CD4-positive, alpha-beta T cell (primary cell): ENCODE data around the gene CDH4. TPM values are rescaled to one million over a fixed set of nuclear protein-coding genes. Genes with fewer than 3 reads are reported as not detected.

ENCODE experiments used
- ATAC-seq: fragments of 200-7000 bp; cut with Tn5 transposase; one replicate; pipeline ENCODE4 v1.10.0; 2022; ENCODE audit warnings: mild to moderate bottlenecking; ENCODE audit not compliant: poor library complexity
- CTCF ChIA-PET: fragments of 350-600 bp; sonication (Branson Sonifier 250); formaldehyde crosslinking; loops from one replicate; lab custom pipeline; 2021; ENCODE audit warnings: antibody characterized with exemption, inconsistent platforms; lab: Charles Lee
- POLR2A ChIA-PET: fragments of 350-600 bp; sonication (Branson Sonifier 250); formaldehyde crosslinking; loops from one replicate; lab custom pipeline; 2021; ENCODE audit warnings: antibody characterized with exemption, inconsistent platforms; lab: Charles Lee
- DNase-seq, 14 experiments: peaks; one replicate each; pipeline ENCODE4 v3.0.0-alpha.2; 2013 to 2020; ENCODE audit warnings: mixed read lengths in 2 of 14
- H3K27ac ChIP-seq, 2 donors: one replicate each; pipeline versions ENCODE4 v1.5.1 to v1.7.0; 2013; ENCODE audit warnings: low read length in 2 of 2, low read depth in 1 of 2, mild to moderate bottlenecking in 1 of 2
- H3K27me3 ChIP-seq, 2 experiments: 1 replicate in 1 of 2; 2 replicates in 1 of 2; pipeline versions ENCODE4 v1.6.1 to v1.7.0; 2013; ENCODE audit warnings: low read length in 2 of 2, control low read depth in 1 of 2, mild to moderate bottlenecking in 1 of 2, moderate library complexity in 1 of 2; ENCODE audit not compliant: insufficient read depth in 2 of 2, control insufficient read depth in 1 of 2
- H3K36me3 ChIP-seq: one replicate; pipeline ENCODE4 v1.6.1; 2013; ENCODE audit warnings: low read length, control low read depth; ENCODE audit not compliant: insufficient read depth
- H3K4me1 ChIP-seq: one replicate; pipeline ENCODE4 v1.6.1; 2013; ENCODE audit warnings: low read length, control low read depth; ENCODE audit not compliant: insufficient read depth
- H3K4me3 ChIP-seq: one replicate; pipeline ENCODE4 v1.5.1; 2013; ENCODE audit warnings: mild to moderate bottlenecking, low read length, moderate library complexity
- H3K9me3 ChIP-seq, 2 experiments: 1 replicate in 1 of 2; 2 replicates in 1 of 2; pipeline versions ENCODE4 v1.6.1 to v1.7.0; 2013; ENCODE audit warnings: low read length in 2 of 2, mild to moderate bottlenecking in 2 of 2, control low read depth in 1 of 2, moderate library complexity in 1 of 2; ENCODE audit not compliant: control insufficient read depth in 1 of 2, insufficient read depth in 1 of 2
- H3K27ac Mint-ChIP-seq: one replicate; pipeline ENCODE4 v1.8.0; 2020; ENCODE audit warnings: mixed read lengths
- H3K27me3 Mint-ChIP-seq: one replicate; pipeline ENCODE4 v1.8.0; 2021; ENCODE audit warnings: mixed read lengths
- H3K36me3 Mint-ChIP-seq: one replicate; pipeline ENCODE4 v1.8.0; 2021; ENCODE audit warnings: low read depth, mixed read lengths
- H3K4me1 Mint-ChIP-seq: one replicate; pipeline ENCODE4 v1.8.0; 2021; ENCODE audit warnings: low read depth, mixed read lengths
- H3K4me3 Mint-ChIP-seq: one replicate; pipeline ENCODE4 v1.8.0; 2020; ENCODE audit warnings: mild to moderate bottlenecking, mixed read lengths
- H3K9me3 Mint-ChIP-seq: one replicate; pipeline ENCODE4 v1.8.0; 2020; ENCODE audit warnings: mixed read lengths
- intact Hi-C, 2 experiments: fragments of 100-400 bp; cut with DNase I in 1 of 2; cut with micrococcal nuclease in 1 of 2; formaldehyde crosslinking; loops; one replicate each; pipeline versions ENCODE4 v1.15.1 to v1.9.0; 2023 to 2025; cut with DNase I, micrococcal nuclease
- total RNA-seq, 174 experiments: library from RNA in 2 of 174; stranded (reverse) in 2 of 174; gene quantifications; one replicate each; pipeline ENCODE4 v1.2.3 and lab custom pipeline; 2021 to 2026
- TF ChIP-seq, protein P1 (sequence below): fragments of 200-600 bp; IDR thresholded peaks from one replicate; pipeline ENCODE4 v1.8.0; 2022; ENCODE audit warnings: antibody characterized with exemption, mild to moderate bottlenecking

The CDH4 gene
- total RNA-seq, 2 experiments from 2014 or later = 0.11 TPM

DNA sequence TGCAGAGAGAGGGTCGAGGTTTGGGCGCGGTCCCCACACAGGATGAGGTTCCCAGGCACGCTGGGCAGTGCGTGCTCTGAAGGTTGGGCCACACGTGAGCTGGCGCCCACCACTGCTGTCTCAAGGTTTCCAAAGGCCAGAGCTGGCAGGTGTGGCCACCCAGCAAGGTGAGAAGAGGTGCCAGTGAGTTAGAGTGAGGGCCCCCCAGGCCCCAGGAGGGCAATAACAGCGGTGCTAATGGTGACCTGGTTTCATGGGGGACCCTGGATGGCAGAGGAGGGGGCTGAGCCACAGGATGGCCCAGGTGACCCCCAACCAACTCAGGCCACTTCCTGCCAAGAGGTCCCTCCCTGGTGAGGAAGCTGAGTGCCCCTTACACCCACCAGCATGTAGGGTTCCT, 628.6 kb downstream of the CDH4 start:
- Histone ChIP-seq H3K4me3 (no peak overlapping the region), H3K36me3 (no peaks in the 10 kb centered on the region), H3K4me1 (no peaks in the 10 kb centered on the region), H3K27me3 (peaks cover 0 to 4% of the 10 kb centered on the region in 2 experiments), H3K27ac (no peak overlapping the region), H3K9me3 (peaks cover 0 to 41% of the 10 kb centered on the region in 2 experiments)
- Mint-ChIP-seq H3K4me1 (no peaks in the 10 kb centered on the region), H3K36me3 (no peaks in the 10 kb centered on the region), H3K27ac (no peak overlapping the region), H3K4me3 (no peak overlapping the region), H3K9me3 (no peaks in the 10 kb centered on the region), H3K27me3 (no peaks in the 10 kb centered on the region)
- intact Hi-C loops = no loop called here
- no peak for DNase-seq
- no peak for ATAC-seq
- TF ChIP-seq, protein P1, sequence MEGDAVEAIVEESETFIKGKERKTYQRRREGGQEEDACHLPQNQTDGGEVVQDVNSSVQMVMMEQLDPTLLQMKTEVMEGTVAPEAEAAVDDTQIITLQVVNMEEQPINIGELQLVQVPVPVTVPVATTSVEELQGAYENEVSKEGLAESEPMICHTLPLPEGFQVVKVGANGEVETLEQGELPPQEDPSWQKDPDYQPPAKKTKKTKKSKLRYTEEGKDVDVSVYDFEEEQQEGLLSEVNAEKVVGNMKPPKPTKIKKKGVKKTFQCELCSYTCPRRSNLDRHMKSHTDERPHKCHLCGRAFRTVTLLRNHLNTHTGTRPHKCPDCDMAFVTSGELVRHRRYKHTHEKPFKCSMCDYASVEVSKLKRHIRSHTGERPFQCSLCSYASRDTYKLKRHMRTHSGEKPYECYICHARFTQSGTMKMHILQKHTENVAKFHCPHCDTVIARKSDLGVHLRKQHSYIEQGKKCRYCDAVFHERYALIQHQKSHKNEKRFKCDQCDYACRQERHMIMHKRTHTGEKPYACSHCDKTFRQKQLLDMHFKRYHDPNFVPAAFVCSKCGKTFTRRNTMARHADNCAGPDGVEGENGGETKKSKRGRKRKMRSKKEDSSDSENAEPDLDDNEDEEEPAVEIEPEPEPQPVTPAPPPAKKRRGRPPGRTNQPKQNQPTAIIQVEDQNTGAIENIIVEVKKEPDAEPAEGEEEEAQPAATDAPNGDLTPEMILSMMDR = no peak
- ChIA-PET CTCF (no interaction called here), POLR2A (no interaction called here)

GRCh38 chr20:61881416-61881815, 629.4 kb downstream of the CDH4 start:
- ATAC-seq = no peak
- intact Hi-C loops = no loop called here
- Histone ChIP-seq H3K27me3 (peaks cover 0 to 4% of the 10 kb centered on the region in 2 experiments), H3K4me3 (no peak overlapping the region), H3K4me1 (no peaks in the 10 kb centered on the region), H3K9me3 (peaks cover 0 to 41% of the 10 kb centered on the region in 2 experiments), H3K27ac (no peak overlapping the region), H3K36me3 (no peaks in the 10 kb centered on the region)
- DNase-seq = no peak
- CTCF ChIA-PET = no interaction called here
- H3K4me1 Mint-ChIP-seq = no peaks in the 10 kb centered on the region
- H3K27ac Mint-ChIP-seq = no peak overlapping the region
- POLR2A ChIA-PET = no interaction called here
- H3K27me3 Mint-ChIP-seq = no peaks in the 10 kb centered on the region
- no peak overlapping the region for H3K4me3 Mint-ChIP-seq
- no peaks in the 10 kb centered on the region for H3K36me3 Mint-ChIP-seq
- H3K9me3 Mint-ChIP-seq = no peaks in the 10 kb centered on the region
- TF ChIP-seq, protein P1 = no peak

GRCh38 chr20:61881861-61882260, 629.8 kb downstream of the CDH4 start:
- intact Hi-C loops = no loop called here
- H3K4me1 Mint-ChIP-seq = no peaks in the 10 kb centered on the region
- DNase-seq = no peak
- H3K27me3 Mint-ChIP-seq = no peaks in the 10 kb centered on the region
- no peaks in the 10 kb centered on the region for H3K36me3 ChIP-seq
- no peaks in the 10 kb centered on the region for H3K9me3 Mint-ChIP-seq
- ATAC-seq = no peak
- peaks cover 0 to 39% of the 10 kb centered on the region in 2 experiments for H3K9me3 ChIP-seq
- H3K27me3 ChIP-seq = peaks cover 0 to 4% of the 10 kb centered on the region in 2 experiments
- no peak overlapping the region for H3K4me3 ChIP-seq
- no peaks in the 10 kb centered on the region for H3K4me1 ChIP-seq
- no peak overlapping the region for H3K27ac Mint-ChIP-seq
- H3K4me3 Mint-ChIP-seq = no peak overlapping the region
- TF ChIP-seq, protein P1 = no peak
- POLR2A ChIA-PET = no interaction called here
- CTCF ChIA-PET = no interaction called here
- H3K27ac ChIP-seq = no peak overlapping the region
- H3K36me3 Mint-ChIP-seq = no peaks in the 10 kb centered on the region
